ENCODE data around the gene ADARB1. TPM values are rescaled to one million over a fixed set of nuclear protein-coding genes. Genes with fewer than 3 reads are reported as not detected.

Gene ADARB1
- total RNA-seq, 2 donors from 2014 or later = 28.7 to 38.5 TPM

DNA sequence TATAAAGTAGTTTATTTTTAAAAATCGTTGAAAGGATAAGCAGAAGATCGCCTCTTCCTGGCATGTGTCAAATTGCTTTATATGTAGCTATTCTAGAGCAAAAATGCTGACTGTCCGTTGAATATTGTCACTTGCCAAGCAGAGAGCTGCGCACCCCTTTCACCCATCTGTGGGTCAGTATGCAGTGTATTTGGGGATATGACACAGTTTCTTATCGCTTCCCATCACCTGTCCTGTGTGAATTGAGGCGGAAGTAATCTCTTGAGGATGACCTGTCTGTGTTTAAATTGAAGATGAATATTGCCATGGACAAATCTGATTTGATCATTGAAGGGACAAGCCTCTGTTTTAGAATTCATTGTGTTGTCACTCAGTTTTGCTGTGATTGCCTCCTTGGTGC is 161.1 kb downstream of the ADARB1 start:
- H3K4me1 Mint-ChIP-seq (ENCODE audit: low read depth in 2 of 2) = no peaks in the 10 kb centered on the region
- H3K27ac Mint-ChIP-seq = no peak overlapping the region
- no peaks in the 10 kb centered on the region for H3K36me3 Mint-ChIP-seq
- peaks cover 20 to 35% of the 10 kb centered on the region in 2 donors for H3K27me3 Mint-ChIP-seq
- H3K4me3 Mint-ChIP-seq = no peak overlapping the region
- ATAC-seq (no peak), DNase-seq (ENCODE audit: low spot score) (no peak)
- no peaks in the 10 kb centered on the region for H3K9me3 Mint-ChIP-seq

- no peak for DNase-seq (ENCODE audit: low spot score)
- Mint-ChIP-seq H3K27me3 (peaks cover 24 to 35% of the 10 kb centered on the region in 2 donors), H3K27ac (no peak overlapping the region)
Measured at GRCh38 chr21:45236481-45236880, 162.1 kb downstream of the ADARB1 start.

DNA sequence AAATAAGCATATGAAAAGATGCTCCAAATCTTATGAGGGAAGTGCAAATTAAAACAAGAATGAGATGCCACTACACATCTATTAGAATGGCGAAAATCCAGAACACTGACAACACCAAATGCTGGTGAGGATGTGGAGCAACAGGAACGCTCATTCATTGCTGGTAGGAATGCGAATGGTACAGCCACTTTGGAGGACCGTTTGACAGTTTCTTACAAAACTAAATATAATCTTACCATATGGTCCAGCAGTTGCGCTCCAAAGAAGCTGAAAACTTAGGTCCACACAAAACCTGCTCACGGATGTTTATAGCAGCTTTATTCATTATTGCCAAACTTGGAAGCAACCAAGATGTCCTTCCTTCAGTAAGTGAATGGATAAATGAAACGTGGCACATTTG is 163.0 kb downstream of the ADARB1 start:
- Mint-ChIP-seq H3K27ac (no peak overlapping the region), H3K9me3 (no peaks in the 10 kb centered on the region), H3K4me3 (no peak overlapping the region), H3K4me1 (ENCODE audit: low read depth in 2 of 2) (no peaks in the 10 kb centered on the region), H3K27me3 (peaks cover 22 to 32% of the 10 kb centered on the region in 2 donors), H3K36me3 (peaks cover 6% of the 10 kb centered on the region)
- DNase-seq (ENCODE audit: low spot score) = no peak
- no peak for ATAC-seq

More at GRCh38 chr21:45236481-45236880, 162.1 kb downstream of the ADARB1 start:
- peaks cover under 1% of the 10 kb centered on the region for H3K36me3 Mint-ChIP-seq
- ATAC-seq = no peak
- no peaks in the 10 kb centered on the region for H3K9me3 Mint-ChIP-seq
- no peaks in the 10 kb centered on the region for H3K4me1 Mint-ChIP-seq (ENCODE audit: low read depth in 2 of 2)
- H3K4me3 Mint-ChIP-seq = no peak overlapping the region

DNA sequence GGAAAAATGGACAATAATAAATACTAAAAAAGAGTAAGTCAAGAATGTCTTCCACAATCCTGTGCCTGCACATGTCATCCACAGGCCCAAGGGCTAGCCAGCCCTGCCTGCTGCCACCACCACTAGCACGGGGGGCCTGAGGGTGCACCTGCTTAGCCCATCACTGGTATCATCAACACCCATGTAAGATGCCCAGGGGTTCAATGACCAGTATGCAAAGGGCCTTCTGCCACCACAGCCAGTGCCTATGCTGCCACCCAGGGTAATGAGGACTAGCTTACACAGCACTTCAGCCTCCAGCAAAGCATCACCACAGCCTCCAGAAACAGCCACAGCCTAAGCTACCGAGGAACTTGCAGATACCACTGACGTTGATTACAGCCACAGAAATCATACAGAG is 167.0 kb downstream of the ADARB1 start:
- no peak overlapping the region for H3K27ac Mint-ChIP-seq
- peaks cover 19 to 27% of the 10 kb centered on the region in 2 donors for H3K27me3 Mint-ChIP-seq
- no peak for ATAC-seq
- H3K4me3 Mint-ChIP-seq = no peak overlapping the region
- H3K4me1 Mint-ChIP-seq (ENCODE audit: low read depth in 2 of 2) = no peaks in the 10 kb centered on the region
- peaks cover 9% of the 10 kb centered on the region for H3K9me3 Mint-ChIP-seq
- peaks cover 20% of the 10 kb centered on the region for H3K36me3 Mint-ChIP-seq
- DNase-seq (ENCODE audit: low spot score) = no peak

DNA sequence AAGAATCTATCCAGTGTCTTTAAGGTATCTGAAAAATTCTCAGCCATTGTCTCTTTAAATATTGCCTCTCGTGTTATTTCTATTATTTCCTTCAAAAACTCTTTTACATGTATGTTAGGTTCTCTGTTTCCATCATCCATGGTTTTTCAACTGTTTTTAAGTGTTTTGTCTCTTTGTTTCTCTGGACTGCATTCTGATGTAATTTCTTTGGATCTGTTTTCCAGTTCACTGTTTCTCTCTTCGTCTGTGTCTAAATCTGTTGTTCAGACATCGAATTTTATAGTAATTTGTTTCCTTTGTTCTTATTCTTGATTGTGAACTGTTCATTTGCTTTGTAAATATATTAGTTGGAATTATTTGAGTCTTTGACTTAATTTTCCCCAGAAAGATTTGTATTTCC is 169.2 kb downstream of the ADARB1 start:
- Mint-ChIP-seq H3K27me3 (peaks cover 8 to 23% of the 10 kb centered on the region in 2 donors), H3K36me3 (peaks cover 20% of the 10 kb centered on the region), H3K9me3 (peaks cover 9% of the 10 kb centered on the region), H3K4me3 (no peak overlapping the region), H3K4me1 (ENCODE audit: low read depth in 2 of 2) (no peaks in the 10 kb centered on the region), H3K27ac (no peak overlapping the region)
- DNase-seq (ENCODE audit: low spot score) (no peak), ATAC-seq (no peak)

DNA sequence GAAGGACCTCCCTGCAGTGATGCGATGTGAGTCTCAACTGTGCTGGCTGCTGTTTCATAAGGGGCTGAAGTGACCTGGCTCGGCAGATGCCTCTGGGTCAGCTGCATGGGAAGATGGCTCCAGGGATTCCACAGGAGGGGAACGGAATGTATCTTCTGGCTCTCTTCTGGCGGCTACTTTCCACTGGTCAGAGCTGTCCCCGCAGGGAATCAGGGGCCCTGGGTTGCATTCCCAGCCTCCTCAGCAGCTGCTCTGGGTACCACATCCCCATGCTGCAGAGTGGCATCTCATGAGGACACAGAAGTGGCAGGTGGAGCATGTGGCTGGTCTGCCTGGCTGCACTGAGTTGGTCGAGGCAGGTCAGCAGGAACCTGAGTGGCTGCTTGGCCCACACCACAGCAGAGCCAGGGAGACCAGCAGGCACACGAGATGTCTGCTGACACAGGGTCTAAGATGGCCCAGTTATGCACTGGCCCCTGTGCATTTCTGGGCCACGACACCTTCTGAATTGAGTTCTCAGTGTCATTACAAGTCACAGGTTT is 170.5 kb downstream of the ADARB1 start:
- no peaks in the 10 kb centered on the region for H3K4me1 Mint-ChIP-seq (ENCODE audit: low read depth in 2 of 2)
- ATAC-seq (no peak), DNase-seq (ENCODE audit: low spot score) (no peak)
- no peak overlapping the region for H3K4me3 Mint-ChIP-seq
- peaks cover 9% of the 10 kb centered on the region for H3K9me3 Mint-ChIP-seq
- peaks cover 20% of the 10 kb centered on the region for H3K36me3 Mint-ChIP-seq
- H3K27me3 Mint-ChIP-seq = peaks cover 13 to 28% of the 10 kb centered on the region in 2 donors
- H3K27ac Mint-ChIP-seq = no peak overlapping the region

DNA sequence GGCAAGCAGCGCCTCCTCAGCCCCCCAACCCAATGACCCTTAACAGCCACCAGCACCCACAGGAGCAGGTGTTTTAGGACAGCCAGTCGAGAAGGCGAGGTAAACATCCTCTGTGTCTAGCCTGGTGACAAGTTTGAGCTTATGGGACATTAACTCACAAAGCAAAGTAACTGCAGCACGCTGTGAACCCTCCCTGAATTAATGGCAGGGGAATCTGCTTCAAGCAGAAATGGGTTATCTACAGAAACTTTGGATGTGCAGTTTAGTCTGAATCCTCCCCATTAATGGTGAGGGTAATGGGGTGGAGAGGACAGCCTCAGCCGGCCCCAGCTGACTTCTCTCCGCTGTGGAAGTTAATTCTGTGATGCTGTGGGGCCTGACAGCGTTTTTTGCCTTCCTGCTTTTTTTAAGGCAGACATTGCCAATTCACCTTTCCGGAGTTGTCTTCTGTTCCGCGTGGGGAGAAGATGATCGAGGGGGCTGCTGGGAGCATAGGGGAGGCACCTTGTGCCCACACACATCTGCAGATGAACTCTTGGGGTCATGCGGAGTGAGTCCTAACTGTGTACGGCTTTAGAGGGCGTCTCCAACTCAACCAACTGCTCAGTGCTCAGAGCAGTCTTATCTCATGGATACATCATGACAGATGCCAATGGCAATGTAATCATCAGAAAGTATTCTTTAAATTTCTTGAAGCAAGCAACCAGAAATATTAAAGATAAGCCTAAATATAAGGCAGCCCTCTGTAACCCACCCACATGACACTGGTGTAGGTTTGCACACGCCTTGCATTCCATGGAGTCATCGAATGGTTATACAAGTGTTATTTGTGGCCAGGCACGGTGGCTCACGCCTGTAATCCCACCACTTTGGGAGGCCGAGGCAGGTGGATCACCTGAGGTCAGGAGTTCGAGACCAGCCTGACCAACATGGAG is 172.3 kb downstream of the ADARB1 start:
- Mint-ChIP-seq H3K27me3 (peaks cover 15 to 27% of the 10 kb centered on the region in 2 donors), H3K36me3 (peaks cover 18% of the 10 kb centered on the region), H3K4me3 (no peak overlapping the region), H3K4me1 (ENCODE audit: low read depth in 2 of 2) (no peaks in the 10 kb centered on the region), H3K27ac (no peak overlapping the region), H3K9me3 (peaks cover 9% of the 10 kb centered on the region)
- ATAC-seq = no peak
- DNase-seq (ENCODE audit: low spot score) = no peak

GRCh38 chr21:45248301-45248892 is 174.0 kb downstream of the ADARB1 start:
- H3K4me1 Mint-ChIP-seq (ENCODE audit: low read depth in 2 of 2) = no peaks in the 10 kb centered on the region
- ATAC-seq (no peak), DNase-seq (ENCODE audit: low spot score) (no peak)
- H3K27me3 Mint-ChIP-seq = peaks cover 14 to 23% of the 10 kb centered on the region in 2 donors
- no peak overlapping the region for H3K27ac Mint-ChIP-seq
- H3K9me3 Mint-ChIP-seq = peaks cover 8% of the 10 kb centered on the region
- H3K36me3 Mint-ChIP-seq = peaks cover 13% of the 10 kb centered on the region
- no peak overlapping the region for H3K4me3 Mint-ChIP-seq

- Mint-ChIP-seq H3K27ac (no peak overlapping the region), H3K4me1 (ENCODE audit: low read depth in 2 of 2) (no peaks in the 10 kb centered on the region), H3K36me3 (peaks cover 7% of the 10 kb centered on the region), H3K4me3 (no peak overlapping the region), H3K27me3 (peaks cover 14 to 19% of the 10 kb centered on the region in 2 donors), H3K9me3 (peaks cover 4% of the 10 kb centered on the region)
- DNase-seq (ENCODE audit: low spot score) = no peak
- peak in 1 of 2 donors; percentile 32 for ATAC-seq
Measured at GRCh38 chr21:45248893-45249381, 174.6 kb downstream of the ADARB1 start.

DNA sequence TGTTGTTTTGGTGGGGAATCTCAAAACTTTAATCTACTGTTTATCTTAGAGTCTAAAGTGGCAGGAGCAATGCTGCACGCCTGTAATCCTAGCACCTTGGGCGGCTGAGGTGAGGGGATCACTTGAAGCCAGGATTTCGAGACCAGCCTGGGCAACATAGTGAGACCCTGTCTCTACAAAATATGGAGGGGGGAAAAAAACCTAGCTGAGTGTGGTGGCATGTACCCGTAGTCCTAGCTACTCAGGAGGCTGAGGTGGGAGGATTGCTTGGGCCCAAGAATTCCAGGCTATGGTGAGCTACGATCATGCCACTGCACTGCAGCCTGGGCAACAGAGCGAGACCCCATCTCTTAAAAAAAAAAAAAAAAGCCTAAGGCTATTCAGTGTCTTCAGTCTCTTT is 175.2 kb downstream of the ADARB1 start:
- no peak overlapping the region for H3K27ac Mint-ChIP-seq
- peaks cover 17 to 20% of the 10 kb centered on the region in 2 donors for H3K27me3 Mint-ChIP-seq
- H3K9me3 Mint-ChIP-seq = no peaks in the 10 kb centered on the region
- H3K4me3 Mint-ChIP-seq = no peak overlapping the region
- H3K4me1 Mint-ChIP-seq (ENCODE audit: low read depth in 2 of 2) = peaks cover under 1 to 2% of the 10 kb centered on the region in 2 donors
- H3K36me3 Mint-ChIP-seq = peaks cover under 1% of the 10 kb centered on the region
- DNase-seq (ENCODE audit: low spot score) (no peak), ATAC-seq (no peak)

GRCh38 chr21:45250272-45250671 is 175.9 kb downstream of the ADARB1 start:
- no peak for DNase-seq (ENCODE audit: low spot score)
- Mint-ChIP-seq H3K27me3 (peaks cover 23 to 24% of the 10 kb centered on the region in 2 donors), H3K4me3 (no peak overlapping the region), H3K36me3 (no peaks in the 10 kb centered on the region), H3K27ac (no peak overlapping the region), H3K9me3 (no peaks in the 10 kb centered on the region), H3K4me1 (ENCODE audit: low read depth in 2 of 2) (peaks cover 4 to 7% of the 10 kb centered on the region in 2 donors)
- ATAC-seq = no peak

DNA sequence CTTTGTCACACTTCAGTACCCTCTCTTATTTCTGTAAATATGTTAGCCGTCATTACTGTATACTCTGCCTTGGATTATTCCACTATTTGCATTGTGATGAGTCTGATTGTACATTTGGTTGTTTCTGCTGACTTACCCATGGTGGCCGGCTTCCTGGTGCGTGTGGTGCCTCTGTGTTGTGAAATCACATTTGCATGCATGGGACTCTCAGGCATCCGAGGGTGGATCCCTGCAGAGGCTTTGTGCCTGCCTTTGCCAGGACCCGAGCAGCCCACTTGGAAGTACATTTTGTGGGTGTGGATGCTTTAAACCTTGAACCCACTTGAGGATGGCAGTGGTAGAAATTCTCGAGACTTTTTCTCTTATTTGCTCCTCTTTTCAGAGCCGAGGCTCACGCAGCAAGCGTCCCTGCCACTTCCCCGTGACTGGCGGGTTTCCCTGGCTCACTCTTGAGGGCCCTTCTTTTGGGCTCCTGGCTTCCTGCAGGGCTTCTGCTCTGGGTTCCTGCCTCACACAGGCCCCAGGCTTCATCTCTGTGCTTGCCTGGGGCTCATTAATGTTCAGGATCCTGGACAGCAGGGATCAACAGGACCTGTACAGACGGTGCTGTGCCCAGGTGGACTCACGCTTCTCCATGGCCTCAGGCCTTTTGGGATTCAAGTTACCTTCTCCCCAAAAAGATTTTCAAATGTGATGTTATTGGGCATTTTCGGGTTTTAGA is 176.7 kb downstream of the ADARB1 start:
- H3K9me3 Mint-ChIP-seq = no peaks in the 10 kb centered on the region
- no peak overlapping the region for H3K27ac Mint-ChIP-seq
- ATAC-seq = no peak
- H3K4me1 Mint-ChIP-seq (ENCODE audit: low read depth in 2 of 2) = peaks cover 5 to 7% of the 10 kb centered on the region in 2 donors
- no peak overlapping the region for H3K4me3 Mint-ChIP-seq
- no peaks in the 10 kb centered on the region for H3K36me3 Mint-ChIP-seq
- H3K27me3 Mint-ChIP-seq = peaks cover 23 to 27% of the 10 kb centered on the region in 2 donors
- no peak for DNase-seq (ENCODE audit: low spot score)

- H3K27ac Mint-ChIP-seq = no peak overlapping the region
- H3K4me1 Mint-ChIP-seq (ENCODE audit: low read depth in 2 of 2) = peaks cover 7 to 8% of the 10 kb centered on the region in 2 donors
- H3K4me3 Mint-ChIP-seq = no peak overlapping the region
- ATAC-seq = no peak
- no peaks in the 10 kb centered on the region for H3K9me3 Mint-ChIP-seq
- no peak for DNase-seq (ENCODE audit: low spot score)
- peaks cover 23 to 27% of the 10 kb centered on the region in 2 donors for H3K27me3 Mint-ChIP-seq
- H3K36me3 Mint-ChIP-seq = no peaks in the 10 kb centered on the region
Measured at GRCh38 chr21:45251635-45252447, 177.5 kb downstream of the ADARB1 start.

Measured in natural killer cell treated with Interleukin-12 subunit alpha and Interleukin-12 subunit beta and Interleukin-15 and Interleukin-18, amount 100 ng/mL, for 72 hours (primary cell).